K562 (cell line): ENCODE results near the gene PHYHIPL. TPM values are rescaled to one million over a fixed set of nuclear protein-coding genes. Genes with fewer than 3 reads are reported as not detected.

ENCODE experiments used
- E2F6 ChIP-seq, 2 experiments: IDR thresholded peaks; 2 replicates each; pipeline ENCODE4 v1.6.1; 2011; ENCODE audit warnings: borderline replicate concordance in 1 of 2, control low read depth in 1 of 2, low read depth in 1 of 2, low read length in 1 of 2, mild to moderate bottlenecking in 1 of 2, mixed read lengths in 1 of 2, moderate library complexity in 1 of 2; ENCODE audit not compliant: insufficient read depth in 1 of 2, insufficient read length in 1 of 2, poor library complexity in 1 of 2, severe bottlenecking in 1 of 2; ENCODE audit errors: extremely low read depth in 1 of 2
- ZNF407 ChIP-seq: fragments of 450-650 bp; IDR thresholded peaks from 2 replicates; pipeline ENCODE4 v1.6.1; 2016; ENCODE audit warnings: low read depth
- polyA plus RNA-seq, 8 experiments: library from polyadenylated mRNA; depleted of rRNA in 4 of 8; stranded (reverse) in 5 of 8; unstranded in 3 of 8; fragments of >200 nt; fragmentation: Nextera tagmentation in 2 of 8; fragmentation: Illumina TruSeq in 1 of 8; extraction: Ambion mirVana in 2 of 8; extraction: Trizol in 1 of 8; gene quantifications; 2 replicates each; pipeline versions ENCODE4 v1.2.1 to v1.2.3, GENCODE V29; 2011 to 2014; ENCODE audit warnings: inconsistent platforms in 1 of 8, missing spikeins in 1 of 8
- total RNA-seq, 7 experiments: library from RNA; depleted of rRNA in 6 of 7; stranded (reverse); fragments of >200 nt in 6 of 7; fragmentation: Illumina TruSeq in 2 of 7; extraction: Trizol in 2 of 7; gene quantifications; 2 replicates each; pipeline versions ENCODE4 v1.2.1 to v1.2.3, GENCODE V29; 2011 to 2021; ENCODE audit warnings: low replicate concordance in 1 of 7

Gene PHYHIPL
- total and polyA plus RNA-seq, 9 of the 15 experiments (the other 6 are each of a cell fraction or from before 2014, with no cell fraction given) = not detected

GRCh38 chr10:59270492-59270891 is 94.0 kb downstream of the PHYHIPL start (continued):
- no peak for TF ChIP-seq ZNF407
- TF ChIP-seq E2F6 (IDR thresholded peaks at IDR 0.05; ENCODE audit: borderline replicate concordance in 1 of 2, extremely low read depth in 1 of 2, insufficient read depth in 1 of 2, insufficient read length in 1 of 2, low read depth in 1 of 2, low read length in 1 of 2, poor library complexity in 1 of 2, severe bottlenecking in 1 of 2) = no peak
